ENCODE data around the gene BRMS1L.
"Not testable (repeated sequence)": the region's sequence is repeated elsewhere in the genome, so short reads cannot be mapped to it uniquely, and the experiment has no call there.

BRMS1L gene, protein sequence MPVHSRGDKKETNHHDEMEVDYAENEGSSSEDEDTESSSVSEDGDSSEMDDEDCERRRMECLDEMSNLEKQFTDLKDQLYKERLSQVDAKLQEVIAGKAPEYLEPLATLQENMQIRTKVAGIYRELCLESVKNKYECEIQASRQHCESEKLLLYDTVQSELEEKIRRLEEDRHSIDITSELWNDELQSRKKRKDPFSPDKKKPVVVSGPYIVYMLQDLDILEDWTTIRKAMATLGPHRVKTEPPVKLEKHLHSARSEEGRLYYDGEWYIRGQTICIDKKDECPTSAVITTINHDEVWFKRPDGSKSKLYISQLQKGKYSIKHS

DNA sequence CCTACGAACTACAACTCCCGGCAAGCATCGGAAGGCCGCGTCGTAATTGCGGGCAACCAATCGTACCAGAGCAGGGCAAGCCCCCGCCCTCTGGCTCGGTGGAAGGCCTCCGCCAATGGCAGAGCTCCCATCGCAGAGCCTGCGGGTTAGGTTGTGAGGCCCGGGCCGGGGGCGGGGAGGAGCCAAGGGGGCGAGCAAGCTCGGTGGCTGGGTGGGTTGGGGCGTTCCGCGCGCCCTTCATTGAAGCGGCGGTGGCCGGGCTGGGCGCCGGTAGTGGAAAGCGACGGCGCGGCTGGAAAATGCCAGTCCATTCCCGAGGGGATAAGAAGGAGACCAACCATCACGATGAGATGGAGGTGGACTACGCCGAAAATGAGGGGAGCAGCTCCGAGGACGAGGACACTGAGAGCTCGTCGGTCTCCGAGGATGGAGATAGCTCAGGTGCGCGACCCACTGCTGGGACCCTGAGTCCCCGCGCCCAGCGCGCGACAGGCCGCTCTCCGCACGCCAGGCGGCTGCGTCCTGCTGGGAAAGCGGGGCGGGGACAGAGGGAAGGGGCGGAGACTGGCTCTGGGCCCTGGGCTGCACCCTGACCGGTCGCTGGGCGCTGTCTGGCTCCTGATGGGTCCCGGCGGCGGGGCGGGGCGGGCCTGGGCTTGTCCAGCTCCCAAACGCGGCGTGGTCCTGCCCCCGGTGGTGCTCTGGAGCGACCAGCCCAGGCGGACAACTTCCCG lies at the start of gene BRMS1L:
BRMS1L (plus strand) TSS at position 121 of the 734 bp plus-strand sequence; CDS start at position 300, 179 bp downstream.
- H3K4me1 ChIP-seq (ENCODE audit: insufficient read depth, poor library complexity, severe bottlenecking) = peaks cover 15% of the 10 kb centered on the region
- no peaks in the 10 kb centered on the region for H3K9me3 ChIP-seq (ENCODE audit: severe bottlenecking)
- DNase-seq (ENCODE audit: low spot score) (peak; percentile 99), ATAC-seq (ENCODE audit: low read depth) (peak; percentile 93)
- H3K4me3 ChIP-seq (ENCODE audit: severe bottlenecking) = peak within 1 kb of the TSS; percentile 55
- TF ChIP-seq, protein P1, sequence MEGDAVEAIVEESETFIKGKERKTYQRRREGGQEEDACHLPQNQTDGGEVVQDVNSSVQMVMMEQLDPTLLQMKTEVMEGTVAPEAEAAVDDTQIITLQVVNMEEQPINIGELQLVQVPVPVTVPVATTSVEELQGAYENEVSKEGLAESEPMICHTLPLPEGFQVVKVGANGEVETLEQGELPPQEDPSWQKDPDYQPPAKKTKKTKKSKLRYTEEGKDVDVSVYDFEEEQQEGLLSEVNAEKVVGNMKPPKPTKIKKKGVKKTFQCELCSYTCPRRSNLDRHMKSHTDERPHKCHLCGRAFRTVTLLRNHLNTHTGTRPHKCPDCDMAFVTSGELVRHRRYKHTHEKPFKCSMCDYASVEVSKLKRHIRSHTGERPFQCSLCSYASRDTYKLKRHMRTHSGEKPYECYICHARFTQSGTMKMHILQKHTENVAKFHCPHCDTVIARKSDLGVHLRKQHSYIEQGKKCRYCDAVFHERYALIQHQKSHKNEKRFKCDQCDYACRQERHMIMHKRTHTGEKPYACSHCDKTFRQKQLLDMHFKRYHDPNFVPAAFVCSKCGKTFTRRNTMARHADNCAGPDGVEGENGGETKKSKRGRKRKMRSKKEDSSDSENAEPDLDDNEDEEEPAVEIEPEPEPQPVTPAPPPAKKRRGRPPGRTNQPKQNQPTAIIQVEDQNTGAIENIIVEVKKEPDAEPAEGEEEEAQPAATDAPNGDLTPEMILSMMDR (IDR thresholded peaks at IDR 0.05; ENCODE audit: poor library complexity, severe bottlenecking) = no peak
- no peaks in the 10 kb centered on the region for H3K27me3 ChIP-seq (ENCODE audit: insufficient read depth, poor library complexity, severe bottlenecking)
- H3K36me3 ChIP-seq (ENCODE audit: low read depth) = peaks cover 4% of the 10 kb centered on the region
- peak within 1 kb of the TSS; percentile 78 for H3K27ac ChIP-seq (ENCODE audit: poor library complexity, severe bottlenecking)

DNA sequence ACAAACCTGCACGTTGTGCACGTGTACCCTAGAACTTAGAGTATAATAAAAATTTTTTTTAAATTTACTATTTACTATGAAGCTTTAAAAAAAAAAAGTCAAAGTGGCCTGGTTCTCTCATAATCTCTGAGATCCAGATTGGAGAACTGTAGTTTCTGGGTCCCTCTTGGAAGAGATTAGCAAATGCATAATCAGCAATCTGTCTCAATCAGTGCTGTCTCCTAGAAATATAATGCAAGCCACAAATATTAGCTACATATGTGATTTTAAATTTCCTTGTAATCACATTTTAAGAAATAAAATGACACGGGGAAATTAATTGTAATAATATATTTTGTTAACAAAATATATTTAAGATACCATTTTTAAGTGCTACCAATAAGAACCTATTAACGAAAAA lies 49.3 kb upstream of the BRMS1L start:
- no peak for DNase-seq (ENCODE audit: low spot score)
- no peak for ATAC-seq (ENCODE audit: low read depth)
- TF ChIP-seq, protein P1 (IDR thresholded peaks at IDR 0.05; ENCODE audit: poor library complexity, severe bottlenecking) = no peak

DNA sequence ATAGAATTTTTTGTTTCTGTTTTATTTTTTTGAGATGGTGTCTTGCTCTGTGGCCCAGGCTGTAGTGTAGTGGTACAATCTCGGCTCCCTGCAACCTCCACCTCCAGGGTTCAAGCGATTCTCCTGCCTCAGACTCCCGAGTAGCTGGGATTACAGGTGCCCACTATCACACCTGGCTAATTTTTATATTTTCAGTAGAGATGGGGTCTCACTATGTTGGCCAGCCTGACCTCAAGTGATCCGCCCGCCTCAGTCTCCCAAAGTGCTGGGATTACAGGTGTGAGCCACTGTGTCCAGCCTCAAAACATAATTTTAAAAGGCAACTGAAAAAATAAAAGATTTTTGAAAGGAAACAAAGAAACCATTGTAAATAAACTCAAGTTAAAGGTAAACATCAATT lies 48.6 kb upstream of the BRMS1L start:
- not testable (repeated sequence) for DNase-seq (ENCODE audit: low spot score); H3K27ac ChIP-seq (ENCODE audit: poor library complexity, severe bottlenecking); H3K9me3 ChIP-seq (ENCODE audit: severe bottlenecking); H3K4me1 ChIP-seq (ENCODE audit: insufficient read depth, poor library complexity, severe bottlenecking); H3K27me3 ChIP-seq (ENCODE audit: insufficient read depth, poor library complexity, severe bottlenecking); H3K4me3 ChIP-seq (ENCODE audit: severe bottlenecking); H3K36me3 ChIP-seq (ENCODE audit: low read depth); ATAC-seq (ENCODE audit: low read depth)

More for the DNA sequence above, 49.3 kb upstream of the BRMS1L start:
- Histone ChIP-seq H3K27me3 (ENCODE audit: insufficient read depth, poor library complexity, severe bottlenecking) (no peaks in the 10 kb centered on the region), H3K4me3 (ENCODE audit: severe bottlenecking) (no peak overlapping the region), H3K36me3 (ENCODE audit: low read depth) (peaks cover 7% of the 10 kb centered on the region), H3K9me3 (ENCODE audit: severe bottlenecking) (peaks cover 3% of the 10 kb centered on the region), H3K27ac (ENCODE audit: poor library complexity, severe bottlenecking) (no peak overlapping the region), H3K4me1 (ENCODE audit: insufficient read depth, poor library complexity, severe bottlenecking) (no peaks in the 10 kb centered on the region)

DNA sequence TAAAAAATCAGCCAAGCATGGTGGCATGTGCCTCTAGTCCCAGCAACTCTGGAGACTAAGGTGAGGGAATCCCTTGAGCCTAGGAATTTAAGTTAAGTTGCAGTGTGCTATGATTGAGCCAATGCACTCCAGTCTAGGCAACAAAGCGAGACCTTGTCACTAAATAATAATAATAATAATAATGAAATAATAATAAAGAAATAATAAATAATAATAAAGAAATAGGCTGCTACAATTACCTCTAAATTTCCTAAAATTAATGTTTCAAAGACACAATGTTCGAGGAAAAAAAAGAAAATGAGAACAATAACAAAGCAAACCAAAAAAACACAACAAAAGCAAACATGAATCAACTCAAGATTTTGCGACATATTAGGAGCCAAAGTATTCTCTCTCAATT lies 46.8 kb upstream of the BRMS1L start:
- peaks cover 7% of the 10 kb centered on the region for H3K36me3 ChIP-seq (ENCODE audit: low read depth)
- TF ChIP-seq, protein P1 (IDR thresholded peaks at IDR 0.05; ENCODE audit: poor library complexity, severe bottlenecking) = no peak
- no peak for DNase-seq (ENCODE audit: low spot score)
- H3K9me3 ChIP-seq (ENCODE audit: severe bottlenecking) = peaks cover 4% of the 10 kb centered on the region
- no peaks in the 10 kb centered on the region for H3K27me3 ChIP-seq (ENCODE audit: insufficient read depth, poor library complexity, severe bottlenecking)
- no peaks in the 10 kb centered on the region for H3K4me1 ChIP-seq (ENCODE audit: insufficient read depth, poor library complexity, severe bottlenecking)
- H3K27ac ChIP-seq (ENCODE audit: poor library complexity, severe bottlenecking) = no peak overlapping the region
- H3K4me3 ChIP-seq (ENCODE audit: severe bottlenecking) = no peak overlapping the region
- ATAC-seq (ENCODE audit: low read depth) = no peak

DNA sequence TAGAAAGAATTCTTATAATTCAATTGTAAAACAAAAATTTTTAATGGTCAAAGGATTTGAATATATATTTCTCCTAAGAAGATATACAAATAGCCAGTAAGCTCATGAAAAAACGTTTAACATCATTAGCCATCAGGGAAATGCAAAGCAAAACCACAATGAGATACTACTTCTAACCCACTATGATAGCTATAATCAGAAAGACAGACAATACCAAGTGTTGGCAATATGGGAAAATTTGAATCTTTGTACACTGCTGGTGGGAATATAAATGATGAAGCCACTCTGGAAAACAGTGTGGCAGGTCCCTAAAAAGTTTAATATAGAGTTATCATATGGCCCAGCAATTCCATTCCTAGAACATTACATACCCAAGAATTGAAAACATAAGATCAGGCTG lies 42.4 kb upstream of the BRMS1L start:
- TF ChIP-seq, protein P1 (IDR thresholded peaks at IDR 0.05; ENCODE audit: poor library complexity, severe bottlenecking) = no peak

More for the DNA sequence above, 42.4 kb upstream of the BRMS1L start:
- ATAC-seq (ENCODE audit: low read depth) (no peak), DNase-seq (ENCODE audit: low spot score) (no peak)
- no peaks in the 10 kb centered on the region for H3K4me1 ChIP-seq (ENCODE audit: insufficient read depth, poor library complexity, severe bottlenecking)
- no peaks in the 10 kb centered on the region for H3K36me3 ChIP-seq (ENCODE audit: low read depth)
- H3K27ac ChIP-seq (ENCODE audit: poor library complexity, severe bottlenecking) = no peak overlapping the region
- no peaks in the 10 kb centered on the region for H3K27me3 ChIP-seq (ENCODE audit: insufficient read depth, poor library complexity, severe bottlenecking)
- no peak overlapping the region for H3K4me3 ChIP-seq (ENCODE audit: severe bottlenecking)
- peaks cover 4% of the 10 kb centered on the region for H3K9me3 ChIP-seq (ENCODE audit: severe bottlenecking)
